GM18502 (cell line): ENCODE data around the gene OR7D2.
"Not testable (repeated sequence)": the region's sequence is repeated elsewhere in the genome, so short reads cannot be mapped to it uniquely, and the experiment has no call there.

ENCODE experiments used
- ATAC-seq: cut with Tn5 transposase; IDR thresholded peaks from one replicate; pipeline ENCODE4 v1.9.1; 2021; ENCODE audit warnings: mild to moderate bottlenecking; ENCODE audit not compliant: unreplicated experiment, poor library complexity

The OR7D2 gene

GRCh38 chr19:9198044-9198443 lies 19.3 kb downstream of the OR7D2 start:
- not testable (repeated sequence) for ATAC-seq

GRCh38 chr19:9205501-9206113 lies 26.8 kb downstream of the OR7D2 start:
- ATAC-seq: no peak

DNA sequence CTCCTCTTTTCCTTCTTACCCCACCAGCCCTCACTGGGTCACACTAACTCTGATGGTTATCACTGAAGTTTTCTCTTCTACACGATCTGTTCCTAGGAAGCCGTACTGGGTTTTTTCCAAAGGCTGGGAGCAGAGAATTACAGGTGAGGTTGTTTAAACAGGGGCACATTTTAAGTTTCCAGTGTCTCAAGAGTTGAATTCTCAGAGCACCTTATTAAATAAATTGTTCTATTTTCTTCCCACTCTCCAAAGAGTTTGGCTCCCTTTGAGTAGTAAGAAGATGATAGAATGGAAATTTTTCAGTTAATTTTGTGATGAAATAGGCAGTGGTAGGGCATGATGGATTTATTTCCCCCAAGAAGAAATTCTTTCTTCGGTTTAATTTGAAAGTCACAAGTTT lies 40.7 kb downstream of the OR7D2 start, which contains the start of gene OR7D4:
Gene OR7D4 (minus strand): TSS at position 101 of the 400 bp plus-strand sequence. CDS start 4,752 bp downstream, outside the sequence.
- ATAC-seq: no peak
